Fibroblast of upper back skin (primary cell): ENCODE measurements around the gene MLLT3.
A peak's percentile ranks its signal among the peaks of the same experiment; 100 is the strongest.
"Not testable (repeated sequence)": the region's sequence is repeated elsewhere in the genome, so short reads cannot be mapped to it uniquely, and the experiment has no call there.

Experiments used
- DNase-seq: peaks from one replicate; pipeline ENCODE4 v3.0.0-alpha.2; 2013

The MLLT3 gene

DNA sequence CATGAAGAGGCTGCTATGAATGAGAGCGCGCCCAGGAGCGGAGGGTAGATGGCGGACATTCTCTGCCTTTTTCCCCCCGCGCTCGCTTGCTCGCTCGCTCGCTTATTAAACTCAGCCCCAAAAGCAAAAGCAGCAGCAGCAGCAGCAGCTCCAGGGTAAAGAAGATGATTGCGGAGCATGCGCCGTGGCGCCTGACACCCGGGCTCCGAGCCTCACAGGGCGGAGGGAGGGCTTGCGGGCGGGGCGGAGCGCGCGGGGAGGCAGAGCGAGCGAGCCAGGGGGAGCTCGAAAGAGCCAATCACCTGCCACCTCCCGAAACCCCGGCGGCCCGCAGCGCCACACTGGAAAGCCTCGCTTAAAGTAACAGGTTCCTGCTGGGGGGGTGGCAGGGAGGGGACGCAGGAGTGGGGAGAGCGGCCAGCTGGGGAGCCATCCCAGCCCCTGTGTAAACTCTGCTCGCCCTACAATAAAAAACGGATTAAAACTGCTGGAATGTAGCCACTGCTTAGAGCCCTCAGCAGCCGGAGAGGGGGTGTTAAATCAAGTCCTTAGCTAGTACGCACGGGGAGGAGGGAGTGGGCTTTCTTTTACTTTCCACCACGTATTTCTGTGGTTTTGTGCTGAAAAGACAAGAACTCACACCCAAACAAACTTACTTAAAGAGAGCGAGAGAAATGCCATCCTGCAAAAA is at the start of gene MLLT3:
Gene MLLT3, minus strand, starts transcription at position 170 of the 691 bp plus-strand sequence.
- DNase-seq = peak; percentile 95

DNA sequence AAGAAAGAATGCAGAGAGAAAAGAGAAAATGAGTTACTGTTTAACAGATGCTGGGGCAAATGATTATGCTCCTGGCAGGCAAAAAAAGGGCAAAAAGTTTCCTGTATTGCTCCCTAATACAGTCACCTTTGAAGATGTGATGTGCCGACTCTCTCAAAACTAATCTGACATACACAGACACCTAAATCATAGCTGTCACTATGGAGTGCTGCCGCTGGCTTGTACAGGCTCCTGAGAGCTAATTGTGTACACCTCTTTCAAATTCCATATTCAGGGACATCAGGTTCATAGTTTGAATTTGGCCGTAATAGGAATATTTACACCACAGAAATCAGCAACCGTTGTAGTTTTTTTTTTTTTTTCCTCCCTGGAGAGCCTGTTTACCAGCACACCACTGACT is 49.3 kb upstream of the MLLT3 start:
- no peak for DNase-seq

DNA sequence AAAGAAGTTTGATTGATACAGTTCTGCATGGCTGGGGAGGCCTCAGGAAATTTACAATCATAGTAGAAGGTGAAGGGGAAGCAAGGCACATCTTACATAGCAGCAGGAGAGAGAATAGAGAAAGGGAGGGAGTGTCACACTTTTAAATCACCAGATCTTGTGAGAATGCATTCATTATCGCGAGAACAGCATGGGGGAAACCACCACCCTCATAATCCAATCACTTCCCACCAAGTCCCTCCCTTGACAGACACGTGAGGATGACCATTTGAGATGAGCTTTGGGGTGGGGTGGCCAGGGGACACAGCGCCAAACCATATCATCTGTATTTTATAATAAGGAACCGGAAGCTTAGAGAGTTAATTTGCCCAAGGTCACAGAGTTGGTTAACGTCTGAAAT is 48.1 kb upstream of the MLLT3 start:
- DNase-seq = no peak

DNA sequence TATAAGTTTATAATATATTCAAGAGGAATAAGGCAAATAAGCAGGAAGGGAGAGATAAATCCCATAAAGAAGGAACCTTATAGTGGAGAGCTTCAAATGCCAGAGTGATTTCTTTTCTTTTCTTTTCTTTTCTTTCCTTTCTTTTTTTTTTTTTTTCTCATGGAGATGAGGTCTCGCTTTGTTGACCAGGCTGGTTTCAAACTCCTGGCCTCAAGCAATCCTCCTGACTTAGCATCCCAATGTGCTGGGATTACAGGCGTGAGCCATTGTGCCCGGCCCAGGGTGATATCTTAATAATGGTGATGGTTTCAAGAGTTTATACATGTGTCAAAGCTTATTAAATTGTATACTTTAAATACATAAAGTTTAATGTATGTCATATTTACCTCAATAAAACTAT is 42.2 kb upstream of the MLLT3 start:
- no peak for DNase-seq

DNA sequence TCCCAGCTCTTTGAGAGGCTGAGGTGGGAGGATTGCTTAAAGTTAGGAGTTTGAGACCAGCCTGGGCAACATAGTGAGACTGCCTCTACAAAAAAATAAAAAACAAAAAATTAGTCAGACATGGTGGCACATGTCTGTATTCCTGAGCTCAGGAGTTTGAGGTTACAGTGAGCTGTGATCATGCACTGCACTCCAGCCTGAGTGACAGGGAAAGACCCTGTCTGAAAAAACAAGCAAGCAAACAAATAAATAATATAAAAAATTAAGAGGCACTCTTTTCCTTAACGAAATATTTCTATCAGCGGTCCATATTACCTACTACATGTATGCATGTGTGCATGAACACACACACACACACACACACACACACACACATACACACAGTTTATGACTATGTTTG is 40.8 kb upstream of the MLLT3 start:
- no peak for DNase-seq

DNA sequence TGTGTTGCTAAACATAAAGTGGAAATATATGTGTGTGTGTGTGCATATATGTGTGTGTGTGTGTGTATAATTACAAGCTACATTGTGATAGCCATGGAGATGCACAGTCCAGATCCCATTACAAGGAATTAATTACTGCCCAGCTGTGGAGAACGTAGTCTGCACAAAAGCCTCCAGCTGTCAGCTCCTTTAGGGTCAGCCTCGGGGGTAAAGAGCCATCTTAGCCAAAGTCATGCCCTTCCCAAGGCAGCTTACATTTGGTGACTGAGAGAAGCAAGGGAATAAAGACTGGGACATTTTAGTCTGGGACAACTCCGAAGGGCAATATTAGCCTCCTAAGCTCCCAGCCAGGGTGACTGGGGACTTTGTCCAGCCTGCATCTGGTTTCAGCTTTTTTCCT is 39.9 kb upstream of the MLLT3 start:
- DNase-seq = no peak

DNA sequence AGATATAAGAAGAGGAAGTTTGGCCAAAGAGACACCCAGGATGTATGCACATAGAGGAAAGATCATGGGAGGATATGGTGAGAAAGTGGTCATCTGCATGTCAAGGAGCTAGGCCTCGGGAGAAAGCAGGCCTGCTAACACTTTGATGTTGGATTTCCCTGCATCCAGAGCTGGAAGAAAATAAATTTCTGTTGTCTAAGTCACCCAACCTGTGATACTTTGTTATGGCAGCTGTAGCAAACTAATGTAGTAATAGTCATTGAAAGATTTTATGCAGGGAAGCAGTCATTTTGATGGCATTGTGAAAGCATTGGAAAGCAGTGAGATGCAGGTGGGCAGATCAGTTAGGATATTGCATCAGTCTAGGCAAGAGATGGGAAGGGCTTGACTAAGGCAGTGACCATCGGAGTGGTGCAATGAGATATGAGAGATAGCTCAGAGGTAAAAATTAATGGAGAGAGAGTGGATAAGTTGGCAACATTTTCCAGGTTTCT is 37.2 kb upstream of the MLLT3 start:
- DNase-seq = no peak

DNA sequence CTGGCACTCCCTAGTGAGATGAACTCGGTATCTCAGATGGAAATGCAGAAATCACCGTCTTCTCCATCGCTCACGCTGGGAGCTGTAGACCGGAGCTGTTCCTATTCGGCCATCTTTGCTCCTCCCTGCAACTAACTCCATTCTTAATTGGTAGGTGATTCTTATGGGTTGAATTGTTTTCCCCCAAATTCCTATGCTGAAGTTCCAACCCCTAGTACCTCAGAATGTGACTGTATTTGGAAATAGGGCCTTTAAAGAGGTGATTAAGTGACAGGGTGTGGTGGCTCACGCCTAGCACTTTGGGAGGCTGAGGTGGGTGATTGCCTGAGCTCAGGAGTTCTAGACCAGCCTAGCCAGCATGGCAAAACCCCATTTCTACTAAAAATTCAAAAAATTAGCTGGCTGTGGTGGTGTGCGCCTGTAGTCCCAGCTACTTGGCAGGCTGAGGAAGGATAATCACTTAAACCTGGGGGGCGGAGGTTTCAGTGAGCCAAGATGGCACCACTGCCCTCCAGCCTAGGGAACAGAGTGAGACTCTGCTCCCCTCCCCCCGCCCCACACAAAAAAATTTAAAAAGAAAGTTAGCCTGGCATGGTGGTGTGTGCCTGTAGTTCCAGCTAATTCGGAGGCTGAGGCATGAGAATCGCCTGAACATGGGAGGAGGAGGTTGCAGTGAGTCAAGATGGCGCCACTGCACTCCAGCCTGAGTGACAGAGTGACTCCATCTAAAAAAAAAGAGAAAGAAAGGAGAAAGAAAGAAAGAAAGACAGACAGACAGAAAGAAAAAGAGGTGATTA is 36.6 kb upstream of the MLLT3 start:
- no peak for DNase-seq

DNA sequence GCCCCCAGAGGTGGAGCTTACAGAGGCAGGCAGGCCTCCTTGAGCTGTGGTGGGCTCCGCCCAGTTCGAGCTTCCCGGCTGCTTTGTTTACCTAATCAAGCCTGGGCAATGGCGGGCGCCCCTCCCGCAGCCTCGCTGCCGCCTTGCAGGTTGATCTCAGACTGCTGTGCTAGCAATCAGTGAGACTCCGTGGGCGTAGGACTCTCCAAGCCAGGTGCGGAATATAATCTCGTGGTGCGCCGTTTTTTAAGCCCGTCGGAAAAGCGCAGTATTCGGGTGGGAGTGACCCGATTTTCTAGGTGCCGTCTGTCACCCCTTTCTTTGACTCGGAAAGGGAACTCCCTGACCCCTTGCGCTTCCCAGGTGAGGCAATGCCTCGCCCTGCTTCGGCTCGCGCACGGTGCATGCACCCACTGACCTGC is 36.0 kb upstream of the MLLT3 start:
- DNase-seq = not testable (repeated sequence)

DNA sequence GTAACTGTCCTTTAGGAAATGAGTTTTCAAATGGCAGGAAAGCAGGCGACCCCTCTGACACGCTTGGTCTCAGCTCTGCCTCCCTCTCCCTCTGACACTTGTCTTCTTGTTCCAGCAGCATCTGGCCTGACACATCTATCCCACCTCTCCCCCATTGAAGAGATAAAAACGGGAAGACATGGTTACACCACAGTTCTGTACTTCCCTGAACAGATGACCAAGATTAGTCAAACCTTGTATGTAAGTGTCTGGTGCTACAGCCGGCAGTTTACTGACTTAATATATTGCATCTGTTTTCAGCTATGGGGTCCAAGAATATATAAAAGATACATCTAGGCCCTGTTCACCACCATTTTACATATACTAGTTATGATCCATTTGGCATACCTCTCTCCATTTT is 29.6 kb upstream of the MLLT3 start:
- no peak for DNase-seq

DNA sequence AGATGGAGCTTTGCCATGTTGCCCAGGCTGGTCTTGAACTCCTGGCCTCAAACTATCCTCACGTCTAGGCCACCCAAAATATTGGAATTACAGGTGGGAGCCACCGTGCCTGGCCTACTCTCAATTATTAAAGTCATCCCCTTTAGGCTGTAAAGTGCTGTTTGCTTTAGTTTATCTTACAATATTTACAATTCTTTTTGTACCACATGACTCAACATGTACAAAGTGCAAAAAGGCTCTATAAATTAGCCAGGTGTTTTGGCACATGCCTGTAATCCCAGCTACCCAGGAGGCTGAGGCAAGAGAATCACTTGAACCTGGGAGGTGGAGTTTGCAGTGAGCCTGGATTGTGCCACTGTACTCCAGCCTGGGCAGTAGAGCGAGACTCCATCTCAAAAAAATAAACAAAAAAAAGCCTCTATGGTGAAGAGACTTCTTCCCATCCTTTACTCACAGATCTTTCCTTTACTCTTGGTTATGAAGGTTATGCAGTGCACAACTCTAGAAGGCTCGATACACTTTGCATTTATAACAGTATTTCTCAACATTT is 28.5 kb upstream of the MLLT3 start:
- DNase-seq = no peak

DNA sequence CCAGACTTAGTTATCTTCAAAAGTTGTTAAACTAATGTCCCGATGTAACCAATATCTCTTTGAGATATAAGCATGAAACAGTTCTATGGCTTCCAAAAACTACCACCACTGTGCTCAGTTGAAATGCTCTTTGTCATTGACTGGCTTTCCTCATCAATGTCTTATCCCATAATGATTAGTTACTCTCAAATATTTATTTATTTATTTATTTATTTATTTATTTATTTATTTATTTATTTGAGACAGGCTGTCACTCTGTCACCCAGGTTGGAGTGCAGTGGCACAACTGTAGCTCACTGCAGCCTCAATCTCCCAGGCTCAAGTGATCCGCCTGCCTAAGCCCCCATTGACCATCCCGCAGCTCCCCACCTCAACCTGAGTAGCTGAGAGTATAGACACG is 28.0 kb upstream of the MLLT3 start:
- DNase-seq = no peak

DNA sequence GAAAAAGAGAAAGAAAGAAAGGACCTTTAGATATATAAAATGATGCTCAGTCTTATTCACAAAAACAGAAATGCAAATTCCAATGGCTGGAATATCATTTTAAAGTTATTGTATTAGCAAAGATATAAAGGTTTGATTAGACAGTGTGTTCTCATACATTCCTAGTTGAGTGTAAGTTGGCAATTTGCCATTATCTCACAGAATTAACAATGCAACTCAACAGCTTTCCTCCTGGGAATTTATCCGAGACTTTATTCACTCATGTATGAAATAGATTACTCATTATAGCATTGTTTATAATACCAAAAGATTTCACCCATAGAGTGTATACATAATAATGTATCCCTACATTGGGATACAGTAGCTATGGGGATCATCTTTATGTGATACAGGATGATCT is 27.1 kb upstream of the MLLT3 start:
- DNase-seq = peak; percentile 5

DNA sequence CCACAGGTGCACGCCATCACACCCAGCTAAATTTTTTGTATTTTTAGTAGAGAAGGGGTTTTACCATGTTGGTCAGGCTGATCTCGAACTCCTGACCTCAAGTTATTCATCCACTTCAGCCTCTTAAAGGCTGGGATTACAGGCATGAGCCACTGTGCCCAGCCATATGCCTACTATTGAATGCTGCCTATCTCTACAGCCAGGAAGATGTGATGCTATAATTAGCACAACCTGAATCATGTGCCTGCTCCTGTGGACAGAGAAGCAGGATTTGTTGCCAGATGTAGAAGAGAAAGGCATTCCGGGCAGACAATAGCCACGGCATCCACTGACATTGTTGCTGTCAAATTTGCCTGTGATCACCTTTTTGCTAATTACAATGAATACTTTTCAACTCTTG is 24.4 kb upstream of the MLLT3 start:
- DNase-seq = no peak

DNA sequence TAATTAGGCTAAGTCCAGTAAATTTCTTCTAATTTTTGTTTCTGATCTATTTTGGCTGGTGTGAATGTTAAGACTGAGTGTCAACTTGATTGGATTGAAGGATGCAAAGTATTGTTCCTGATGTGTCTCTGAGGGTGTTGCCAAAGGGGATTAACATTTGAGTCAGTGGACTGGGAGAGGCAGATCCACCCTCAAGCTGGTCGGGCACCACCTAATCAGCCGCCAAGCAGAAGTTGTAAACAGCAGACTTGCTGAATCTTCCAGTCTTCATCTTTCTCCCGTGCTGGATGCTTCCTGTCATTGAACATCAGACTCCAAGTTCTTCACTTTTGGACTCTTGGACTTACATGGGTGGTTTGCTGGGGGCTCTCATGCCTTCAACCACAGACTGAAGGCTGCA is 21.4 kb upstream of the MLLT3 start:
- DNase-seq = no peak

DNA sequence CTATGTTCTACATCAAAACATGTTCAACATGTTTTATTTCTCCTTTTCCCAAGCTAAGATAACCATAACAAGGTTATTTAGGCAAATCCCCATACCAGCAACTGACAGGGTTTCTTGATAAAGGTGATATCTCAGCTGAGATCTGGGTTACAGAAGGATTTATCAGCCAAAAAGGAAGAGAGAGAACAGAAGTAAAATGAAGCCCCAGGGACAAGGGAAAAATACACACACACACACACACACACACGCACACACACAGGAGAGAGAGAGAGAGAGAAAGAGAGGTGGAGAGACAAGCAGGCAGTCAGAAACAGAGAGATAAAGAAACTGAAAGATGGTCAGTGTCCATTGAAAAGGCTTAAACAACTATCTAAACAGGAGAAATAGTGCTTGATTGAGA is 19.7 kb upstream of the MLLT3 start:
- no peak for DNase-seq

DNA sequence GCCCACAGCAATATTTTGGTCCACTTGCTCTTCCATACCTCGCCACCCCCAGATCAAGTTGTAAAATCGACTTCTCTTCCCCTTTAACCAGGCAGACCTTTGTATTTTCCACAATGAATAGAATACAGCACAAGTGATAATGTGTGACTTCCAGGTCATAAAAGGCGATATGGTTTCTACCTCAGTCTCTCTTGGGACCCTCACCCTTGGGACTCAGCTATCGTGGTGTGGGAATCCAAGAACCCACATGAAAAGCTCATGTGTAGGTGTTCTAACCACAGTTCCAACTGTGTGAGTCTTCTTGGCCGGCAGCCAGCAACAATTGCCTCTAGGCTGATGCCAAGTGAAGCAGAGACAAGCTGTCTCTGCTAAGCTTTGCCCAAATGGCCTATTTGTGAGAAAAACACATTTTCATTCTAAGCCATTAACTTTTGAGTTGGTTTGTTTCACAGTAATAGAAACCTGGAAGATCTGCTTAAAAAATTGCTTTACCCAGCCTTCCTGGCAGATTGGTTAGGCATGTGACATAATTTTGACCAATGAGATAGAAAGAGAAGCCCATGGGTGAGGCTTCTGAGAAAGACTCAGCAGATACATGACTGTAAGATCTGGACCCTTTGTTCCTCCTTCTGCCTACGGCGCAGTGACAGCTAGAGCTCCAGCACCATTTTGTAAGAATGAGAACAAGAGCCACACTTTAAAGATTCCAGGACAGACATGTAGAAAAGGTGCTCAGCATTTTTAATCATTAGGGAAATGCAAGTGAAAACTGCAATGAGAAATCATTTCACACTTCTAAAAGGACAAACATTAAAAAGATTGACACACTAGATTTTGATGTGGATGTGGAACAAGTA is 18.3 kb upstream of the MLLT3 start:
- DNase-seq = no peak

DNA sequence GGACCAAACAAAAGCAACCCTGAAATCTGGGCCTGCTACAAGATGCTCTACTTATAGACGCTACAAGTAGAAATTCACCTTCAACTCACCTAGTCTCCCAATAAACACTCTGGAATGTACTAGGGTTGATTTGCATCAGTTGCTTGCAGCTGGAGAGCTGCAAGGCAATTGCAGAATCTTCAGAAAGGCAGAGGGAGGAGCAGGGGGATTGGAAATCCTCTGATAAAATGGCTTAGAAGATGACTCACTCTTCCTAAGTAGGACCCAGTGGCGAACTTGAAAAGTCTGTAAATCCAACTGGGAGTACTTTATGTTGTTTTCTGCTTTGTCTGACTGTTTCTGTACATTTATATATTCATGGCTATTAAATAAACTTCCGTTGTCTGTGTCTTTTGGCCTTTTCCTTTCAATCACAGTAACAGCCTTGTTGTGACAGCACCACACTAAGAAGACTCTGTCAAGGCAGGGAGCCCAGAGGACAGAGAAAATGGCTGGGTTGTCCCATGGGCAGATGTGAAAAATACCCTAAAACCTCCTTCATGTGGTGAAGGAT is 14.7 kb upstream of the MLLT3 start:
- no peak for DNase-seq

DNA sequence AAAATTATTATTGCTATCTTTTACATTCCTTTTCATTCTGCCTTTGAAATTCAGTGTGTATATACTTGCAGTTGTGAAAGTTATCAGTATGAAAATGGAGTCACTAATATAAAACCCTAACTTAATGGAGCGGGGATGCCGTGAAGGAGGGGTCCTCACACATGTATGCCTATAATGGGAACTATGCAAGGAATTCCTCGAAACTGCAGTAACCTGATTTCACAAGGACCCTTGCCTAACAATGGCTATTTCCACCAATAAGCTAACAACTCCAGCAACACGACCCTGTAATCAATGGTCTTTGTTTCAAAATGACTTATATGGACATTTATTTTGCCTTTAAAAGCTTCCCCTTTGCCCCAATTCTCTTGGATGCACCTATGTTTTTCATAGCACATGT is 12.6 kb upstream of the MLLT3 start:
- DNase-seq = no peak

DNA sequence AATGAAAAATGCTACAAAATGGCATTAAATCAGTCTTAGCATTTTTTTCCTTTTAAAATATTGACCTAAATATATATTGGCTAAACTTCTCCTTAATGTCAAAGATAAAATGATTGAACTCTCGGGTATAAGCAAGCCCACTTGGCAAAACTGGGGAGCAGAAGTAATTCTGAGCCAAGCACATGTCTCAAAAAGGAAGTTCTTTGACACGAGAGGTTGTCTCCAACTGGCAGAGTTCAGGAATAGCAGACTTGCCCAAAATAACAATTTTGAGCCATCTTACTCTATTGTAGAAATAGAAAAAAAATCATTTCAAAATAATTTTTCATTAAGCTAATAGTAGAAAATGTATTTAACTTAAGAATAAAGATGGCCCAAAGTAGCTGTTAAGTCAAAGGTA is 10.4 kb upstream of the MLLT3 start:
- DNase-seq = no peak

DNA sequence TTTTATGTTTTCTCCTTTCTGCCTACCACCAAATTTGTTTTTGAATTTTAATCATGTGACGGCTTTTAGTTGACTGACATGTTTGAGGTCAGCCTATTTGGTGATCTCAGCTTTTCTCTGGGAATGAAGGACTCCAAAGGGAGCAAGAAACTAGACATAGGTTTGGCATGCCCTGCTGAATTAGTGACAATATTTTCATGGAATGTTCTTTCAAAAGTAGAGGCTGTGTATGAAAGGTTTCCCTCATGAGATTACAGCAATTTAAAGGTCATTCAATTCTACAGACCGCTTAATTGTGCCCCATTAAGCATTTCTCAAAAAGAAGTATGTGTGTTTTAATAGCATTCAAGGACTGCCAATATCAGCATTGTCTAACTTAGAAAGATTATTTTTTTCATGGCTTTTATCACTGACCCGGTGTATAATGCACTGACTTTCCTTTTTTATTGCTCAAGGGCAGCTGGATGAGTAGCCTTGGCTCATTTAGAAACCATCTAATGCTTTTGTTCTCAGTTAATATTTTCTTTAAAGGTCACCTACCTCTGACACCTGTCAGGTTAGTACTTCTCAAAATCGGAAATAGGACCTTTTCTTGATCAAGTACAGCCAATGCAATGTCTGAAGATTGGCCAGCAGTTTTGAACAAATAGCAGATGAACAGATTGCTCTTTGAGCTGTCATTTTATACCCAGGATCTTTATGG is 8.1 kb upstream of the MLLT3 start:
- DNase-seq = no peak

DNA sequence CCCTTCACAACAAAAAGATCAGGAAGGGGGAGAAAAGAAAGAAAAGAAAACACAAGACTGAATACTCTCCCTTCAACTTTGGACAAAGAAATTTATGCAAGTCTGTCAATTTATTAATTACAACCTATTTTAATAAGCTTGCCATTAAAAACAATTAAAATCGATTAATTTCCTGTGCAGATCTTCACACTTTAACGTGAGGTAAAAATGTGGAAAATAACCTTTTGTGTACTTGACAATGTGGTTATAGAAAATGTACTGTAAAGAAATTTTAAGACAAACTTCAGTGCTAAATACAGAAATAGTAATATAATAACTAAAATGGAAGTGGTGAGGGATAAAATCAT is 2.7 kb upstream of the MLLT3 start:
- no peak for DNase-seq
